22Rv1 (cell line): Measurements from ENCODE around the gene MAGI2.

Source experiments
- ZFX ChIP-seq: fragments of 450-650 bp; IDR thresholded peaks from 2 replicates; pipeline ENCODE4 v1.6.1; 2017; ENCODE audit warnings: antibody characterized with exemption, borderline replicate concordance
- TF ChIP-seq, protein P1 (sequence below): fragments of 450-650 bp; IDR thresholded peaks from 2 replicates; pipeline ENCODE4 v1.5.1; 2017; ENCODE audit warnings: mild to moderate bottlenecking

- TF ChIP-seq, protein P1, sequence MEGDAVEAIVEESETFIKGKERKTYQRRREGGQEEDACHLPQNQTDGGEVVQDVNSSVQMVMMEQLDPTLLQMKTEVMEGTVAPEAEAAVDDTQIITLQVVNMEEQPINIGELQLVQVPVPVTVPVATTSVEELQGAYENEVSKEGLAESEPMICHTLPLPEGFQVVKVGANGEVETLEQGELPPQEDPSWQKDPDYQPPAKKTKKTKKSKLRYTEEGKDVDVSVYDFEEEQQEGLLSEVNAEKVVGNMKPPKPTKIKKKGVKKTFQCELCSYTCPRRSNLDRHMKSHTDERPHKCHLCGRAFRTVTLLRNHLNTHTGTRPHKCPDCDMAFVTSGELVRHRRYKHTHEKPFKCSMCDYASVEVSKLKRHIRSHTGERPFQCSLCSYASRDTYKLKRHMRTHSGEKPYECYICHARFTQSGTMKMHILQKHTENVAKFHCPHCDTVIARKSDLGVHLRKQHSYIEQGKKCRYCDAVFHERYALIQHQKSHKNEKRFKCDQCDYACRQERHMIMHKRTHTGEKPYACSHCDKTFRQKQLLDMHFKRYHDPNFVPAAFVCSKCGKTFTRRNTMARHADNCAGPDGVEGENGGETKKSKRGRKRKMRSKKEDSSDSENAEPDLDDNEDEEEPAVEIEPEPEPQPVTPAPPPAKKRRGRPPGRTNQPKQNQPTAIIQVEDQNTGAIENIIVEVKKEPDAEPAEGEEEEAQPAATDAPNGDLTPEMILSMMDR = no peak
- no peak for TF ChIP-seq ZFX
These were observed 887.7 kb downstream of the MAGI2 start for GRCh38 chr7:78565784-78566183.
